22Rv1 (cell line): ENCODE data around the gene SAE1.

ENCODE experiments used
- CTCF ChIP-seq: fragments of 450-650 bp; IDR thresholded peaks from 2 replicates; pipeline ENCODE4 v1.5.1; 2017; ENCODE audit warnings: mild to moderate bottlenecking
- ZFX ChIP-seq: fragments of 450-650 bp; IDR thresholded peaks from 2 replicates; pipeline ENCODE4 v1.6.1; 2017; ENCODE audit warnings: antibody characterized with exemption, borderline replicate concordance

GRCh38 chr19:47179653-47180310 is 49.1 kb downstream of the SAE1 start:
- TF ChIP-seq CTCF (no peak), ZFX (no peak)
